HCT116 (cell line): ENCODE data around the gene ZNF3.

ENCODE experiments used
- CTCF ChIP-seq, 3 experiments: fragments of 200-600 bp in 1 of 3; sonication (generic) in 1 of 3; IDR thresholded peaks in 2 of 3; conservative IDR thresholded peaks in 1 of 3; 2 replicates each; pipeline ENCODE4 v1.5.1; 2012 to 2017; ENCODE audit warnings: low read depth in 2 of 3, low read length in 2 of 3, antibody characterized with exemption in 1 of 3, borderline replicate concordance in 1 of 3, control low read depth in 1 of 3, mild to moderate bottlenecking in 1 of 3, mixed read lengths in 1 of 3, mixed run types in 1 of 3, moderate library complexity in 1 of 3; ENCODE audit not compliant: insufficient read depth in 1 of 3
- EZH2 ChIP-seq: fragments of 200-600 bp; sonication (generic); IDR thresholded peaks from 2 replicates; pipeline ENCODE4 v1.6.1; 2017; ENCODE audit warnings: antibody characterized with exemption, mixed run types
- POLR2A ChIP-seq: IDR thresholded peaks from 2 replicates; pipeline ENCODE4 v1.7.0; 2011; ENCODE audit warnings: borderline replicate concordance; ENCODE audit not compliant: insufficient read depth, insufficient read length; ENCODE audit errors: extremely low read depth

- TF ChIP-seq POLR2A: no peak
- no peak for TF ChIP-seq EZH2
- TF ChIP-seq CTCF (IDR thresholded peaks at IDR 0.05 in 2 of 3, conservative IDR thresholded peaks at IDR 0.05 in 1 of 3; ENCODE audit: borderline replicate concordance in 1 of 3, insufficient read depth in 1 of 3, low read depth in 2 of 3, low read length in 2 of 3): no peak
Measured at GRCh38 chr7:100038326-100038725, 43.2 kb downstream of the ZNF3 start.
